ENCODE data around the gene ERVFRD-1.

Gene ERVFRD-1

DNA sequence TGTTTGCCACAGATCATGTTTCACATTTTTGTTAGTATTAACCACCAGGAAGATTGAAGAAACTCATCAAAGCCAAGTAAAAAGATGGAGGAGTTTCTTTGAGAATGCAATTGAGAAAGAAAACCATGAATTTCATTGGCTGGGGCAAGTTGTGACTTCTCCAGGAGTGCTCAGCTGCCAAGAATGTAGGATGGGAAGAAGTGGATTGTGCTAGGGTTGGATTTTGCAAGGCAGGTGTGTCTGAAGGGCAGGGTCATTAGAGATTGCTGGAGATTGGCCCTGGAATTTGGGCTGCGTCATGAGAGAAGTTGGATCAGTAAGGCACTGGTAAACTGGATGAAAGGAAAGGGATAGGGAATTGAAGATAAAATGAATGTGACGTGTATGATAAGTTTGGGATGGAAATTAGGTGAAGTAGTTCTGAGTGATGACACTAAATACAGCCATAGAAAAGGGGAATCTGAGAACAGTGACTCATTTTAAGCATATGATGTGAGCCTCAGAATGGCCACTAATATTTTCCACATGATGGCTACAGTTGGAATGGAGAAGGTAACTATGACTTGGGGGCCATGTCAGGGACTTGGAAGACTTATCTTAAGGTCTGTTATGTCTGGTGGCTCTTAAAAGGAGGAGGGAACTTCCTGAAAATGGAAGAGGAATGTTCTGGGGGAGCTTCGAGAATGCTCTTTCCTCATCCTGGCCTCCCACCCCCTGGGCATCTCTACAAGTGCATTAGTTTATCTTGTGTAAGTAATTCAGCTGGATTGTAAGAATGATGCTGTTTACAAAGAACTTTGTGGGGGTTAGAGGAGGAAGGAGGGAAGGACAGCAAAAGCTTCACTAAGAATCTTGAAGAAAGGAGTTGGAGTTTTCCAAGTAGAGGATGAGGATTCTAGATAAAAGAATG is 27.8 kb upstream of the ERVFRD-1 start:
- DNase-seq (ENCODE audit: low read depth in 1 of 2, low spot score in 1 of 2) = no peak
- H3K27me3 ChIP-seq (ENCODE audit: insufficient read depth, poor library complexity, severe bottlenecking) = no peaks in the 10 kb centered on the region
- H3K27ac ChIP-seq (replicated peaks) = no peak overlapping the region
- TF ChIP-seq, protein P1, sequence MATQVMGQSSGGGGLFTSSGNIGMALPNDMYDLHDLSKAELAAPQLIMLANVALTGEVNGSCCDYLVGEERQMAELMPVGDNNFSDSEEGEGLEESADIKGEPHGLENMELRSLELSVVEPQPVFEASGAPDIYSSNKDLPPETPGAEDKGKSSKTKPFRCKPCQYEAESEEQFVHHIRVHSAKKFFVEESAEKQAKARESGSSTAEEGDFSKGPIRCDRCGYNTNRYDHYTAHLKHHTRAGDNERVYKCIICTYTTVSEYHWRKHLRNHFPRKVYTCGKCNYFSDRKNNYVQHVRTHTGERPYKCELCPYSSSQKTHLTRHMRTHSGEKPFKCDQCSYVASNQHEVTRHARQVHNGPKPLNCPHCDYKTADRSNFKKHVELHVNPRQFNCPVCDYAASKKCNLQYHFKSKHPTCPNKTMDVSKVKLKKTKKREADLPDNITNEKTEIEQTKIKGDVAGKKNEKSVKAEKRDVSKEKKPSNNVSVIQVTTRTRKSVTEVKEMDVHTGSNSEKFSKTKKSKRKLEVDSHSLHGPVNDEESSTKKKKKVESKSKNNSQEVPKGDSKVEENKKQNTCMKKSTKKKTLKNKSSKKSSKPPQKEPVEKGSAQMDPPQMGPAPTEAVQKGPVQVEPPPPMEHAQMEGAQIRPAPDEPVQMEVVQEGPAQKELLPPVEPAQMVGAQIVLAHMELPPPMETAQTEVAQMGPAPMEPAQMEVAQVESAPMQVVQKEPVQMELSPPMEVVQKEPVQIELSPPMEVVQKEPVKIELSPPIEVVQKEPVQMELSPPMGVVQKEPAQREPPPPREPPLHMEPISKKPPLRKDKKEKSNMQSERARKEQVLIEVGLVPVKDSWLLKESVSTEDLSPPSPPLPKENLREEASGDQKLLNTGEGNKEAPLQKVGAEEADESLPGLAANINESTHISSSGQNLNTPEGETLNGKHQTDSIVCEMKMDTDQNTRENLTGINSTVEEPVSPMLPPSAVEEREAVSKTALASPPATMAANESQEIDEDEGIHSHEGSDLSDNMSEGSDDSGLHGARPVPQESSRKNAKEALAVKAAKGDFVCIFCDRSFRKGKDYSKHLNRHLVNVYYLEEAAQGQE (IDR thresholded peaks at IDR 0.05; ENCODE audit: insufficient replicate concordance, low read depth) = no peak
- no peak for TF ChIP-seq POLR2AphosphoS5 (IDR thresholded peaks at IDR 0.05; ENCODE audit: low read depth)
- TF ChIP-seq CTCF (IDR thresholded peaks at IDR 0.05; ENCODE audit: insufficient read depth, low read length) = no peak
- no peak for TF ChIP-seq GABPA (IDR thresholded peaks at IDR 0.05; ENCODE audit: low read depth)
- no peak for TF ChIP-seq SPI1 (IDR thresholded peaks at IDR 0.05; ENCODE audit: borderline replicate concordance, low read depth)
- no peak overlapping the region for H3K4me3 ChIP-seq (replicated peaks; ENCODE audit: insufficient read depth, low read length)

DNA sequence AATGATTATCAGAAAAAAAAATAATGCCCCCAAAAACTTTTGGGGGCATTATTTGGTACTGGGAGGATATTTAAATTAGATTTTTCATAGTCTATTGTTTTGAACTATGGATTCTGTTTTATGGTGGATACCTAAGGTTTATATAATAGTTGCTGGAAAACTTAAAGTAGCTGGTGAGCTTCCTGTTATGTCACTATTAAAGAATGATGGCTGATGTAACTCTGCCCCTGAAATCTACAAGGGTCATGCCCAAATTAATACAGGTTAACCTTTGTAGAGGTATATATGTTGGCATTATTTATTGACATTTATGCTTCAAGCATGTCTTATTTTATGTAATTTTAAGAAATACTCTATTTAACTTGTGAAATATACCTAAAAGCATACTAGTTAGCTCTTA is 25.3 kb upstream of the ERVFRD-1 start:
- Histone ChIP-seq H3K4me3 (replicated peaks; ENCODE audit: insufficient read depth, low read length) (no peak overlapping the region), H3K27ac (replicated peaks) (no peak overlapping the region), H3K27me3 (ENCODE audit: insufficient read depth, poor library complexity, severe bottlenecking) (no peaks in the 10 kb centered on the region)
- no peak for DNase-seq (ENCODE audit: low read depth in 1 of 2, low spot score in 1 of 2)
- TF ChIP-seq, protein P1 (IDR thresholded peaks at IDR 0.05; ENCODE audit: insufficient replicate concordance, low read depth) = no peak
- TF ChIP-seq SPI1 (IDR thresholded peaks at IDR 0.05; ENCODE audit: borderline replicate concordance, low read depth) (no peak), POLR2AphosphoS5 (IDR thresholded peaks at IDR 0.05; ENCODE audit: low read depth) (no peak), CTCF (IDR thresholded peaks at IDR 0.05; ENCODE audit: insufficient read depth, low read length) (no peak), GABPA (IDR thresholded peaks at IDR 0.05; ENCODE audit: low read depth) (no peak)

DNA sequence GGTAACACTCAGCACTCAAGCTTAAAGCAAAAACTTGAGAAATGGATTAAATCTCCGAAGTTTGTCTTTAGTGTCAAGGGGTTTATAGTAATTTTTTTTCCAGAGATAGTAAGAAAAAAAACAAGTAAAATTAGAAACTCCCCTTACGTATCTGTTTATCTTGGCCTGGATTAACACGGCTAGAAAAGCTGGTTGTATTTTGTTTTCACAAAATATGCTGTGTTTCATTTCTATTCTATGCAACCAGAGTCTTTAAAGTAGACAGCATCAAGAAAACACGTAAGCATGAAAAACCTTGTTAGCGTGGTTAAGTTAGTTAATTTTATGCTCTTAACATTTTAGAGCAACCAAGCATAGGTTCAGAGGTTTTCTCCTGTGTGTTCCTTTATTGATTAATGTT is 21.8 kb upstream of the ERVFRD-1 start:
- DNase-seq (ENCODE audit: low read depth in 1 of 2, low spot score in 1 of 2) = no peak
- Histone ChIP-seq H3K27ac (replicated peaks) (no peak overlapping the region), H3K4me3 (replicated peaks; ENCODE audit: insufficient read depth, low read length) (no peak overlapping the region), H3K27me3 (ENCODE audit: insufficient read depth, poor library complexity, severe bottlenecking) (no peaks in the 10 kb centered on the region)
- no peak for TF ChIP-seq SPI1 (IDR thresholded peaks at IDR 0.05; ENCODE audit: borderline replicate concordance, low read depth)
- TF ChIP-seq POLR2AphosphoS5 (IDR thresholded peaks at IDR 0.05; ENCODE audit: low read depth) = no peak
- TF ChIP-seq CTCF (IDR thresholded peaks at IDR 0.05; ENCODE audit: insufficient read depth, low read length) = no peak
- TF ChIP-seq GABPA (IDR thresholded peaks at IDR 0.05; ENCODE audit: low read depth) = no peak
- TF ChIP-seq, protein P1 (IDR thresholded peaks at IDR 0.05; ENCODE audit: insufficient replicate concordance, low read depth) = no peak
